K562 (cell line): ENCODE data around the gene LRRC51. TPM values are rescaled to one million over a fixed set of nuclear protein-coding genes. Genes with fewer than 3 reads are reported as not detected.
A peak's percentile ranks its signal among the peaks of the same experiment; 100 is the strongest.

ENCODE experiments used
- ATAC-seq: fragments of 200-7000 bp; cut with Tn5 transposase; 3 replicates; pipeline ENCODE4 v1.9.1; 2020; ENCODE audit warnings: moderate library complexity
- BruUV-seq: library from RNA; stranded (reverse); fragments of 400-500 nt; replicated peaks from 2 replicates; lab custom pipeline; 2021; lab: Mats Ljungman, UMichigan
- CTCF ChIA-PET: fragments of 300-600 bp; formaldehyde crosslinking; extraction: SDS; loops from one replicate; lab custom pipeline; 2021; ENCODE audit warnings: low intra/inter-chr PET ratio; lab: Yijun Ruan, JAX
- POLR2A ChIA-PET: fragments of 300-600, 350-650 bp; sonication (Branson Sonifier 250); formaldehyde crosslinking; extraction: SDS; loops from one replicate; lab custom pipeline; 2021; ENCODE audit warnings: antibody characterized with exemption, inconsistent platforms; lab: Yijun Ruan, JAX
- DNase-seq, 4 experiments: peaks; one replicate each; pipeline versions ENCODE4 v3.0.0 to v3.0.0-alpha.2; 2011 to 2018; ENCODE audit warnings: low spot score in 3 of 4, mixed read lengths in 3 of 4; ENCODE audit errors: extremely low read depth in 1 of 4
- FAIRE-seq: peaks from 2 replicates; lab custom pipeline; 2011; peaks lifted over from hg19 to GRCh38; lab: Jason Lieb, UNC
- H2AFZ ChIP-seq: 2 replicates; pipeline ENCODE4 v1.6.0; 2011; ENCODE audit warnings: low read depth, low read length, control low read depth, inconsistent platforms
- H3K27ac ChIP-seq: fragments of 200-600 bp; 3 replicates; pipeline ENCODE4 v1.8.0; 2011; ENCODE audit warnings: low read depth, mild to moderate bottlenecking, control low read depth, inconsistent platforms, low read length, moderate library complexity, mixed read lengths; ENCODE audit errors: extremely low read depth
- H3K27me3 ChIP-seq, 2 experiments: fragments of 300-600 bp in 1 of 2; 2 replicates in 1 of 2; 3 replicates in 1 of 2; pipeline versions ENCODE4 v1.6.0 to v1.8.0; 2011; ENCODE audit warnings: inconsistent platforms in 2 of 2, low read length in 2 of 2, mild to moderate bottlenecking in 1 of 2, mixed read lengths in 1 of 2, moderate library complexity in 1 of 2; ENCODE audit not compliant: control insufficient read depth in 2 of 2, insufficient read depth in 2 of 2
- H3K36me3 ChIP-seq: fragments of 300-600 bp; 3 replicates; pipeline ENCODE4 v1.8.0; 2011; ENCODE audit warnings: mild to moderate bottlenecking, low read length, inconsistent platforms; ENCODE audit not compliant: control insufficient read depth, insufficient read depth
- H3K4me1 ChIP-seq, 2 experiments: fragments of 200-600 bp in 1 of 2; replicated peaks in 1 of 2; 2 replicates in 1 of 2; 3 replicates in 1 of 2; pipeline versions ENCODE4 v1.5.1 to v1.8.0; 2011; ENCODE audit warnings: inconsistent platforms in 2 of 2, low read length in 2 of 2, mild to moderate bottlenecking in 1 of 2, mixed read lengths in 1 of 2, moderate library complexity in 1 of 2; ENCODE audit not compliant: control insufficient read depth in 2 of 2, insufficient read depth in 2 of 2
- H3K4me2 ChIP-seq: 2 replicates; pipeline ENCODE4 v1.6.1; 2011; ENCODE audit warnings: low read length, control low read depth, inconsistent platforms, mixed read lengths; ENCODE audit not compliant: insufficient read depth
- H3K4me3 ChIP-seq: fragments of 200-600 bp; sonication (generic), shearing (Covaris generic); 2 replicates; pipeline ENCODE4 v1.5.1; 2016; ENCODE audit warnings: control low read depth, inconsistent platforms
- H3K79me2 ChIP-seq: fragments of 200-600 bp; 3 replicates; pipeline ENCODE4 v1.8.0; 2011; ENCODE audit warnings: low read length, inconsistent platforms; ENCODE audit not compliant: control insufficient read depth, insufficient read depth
- H3K9ac ChIP-seq, 2 experiments: 2 replicates each; pipeline versions ENCODE4 v1.6.0 to v1.6.1; 2011; ENCODE audit warnings: low read depth in 2 of 2, low read length in 2 of 2, control low read depth in 1 of 2, inconsistent platforms in 1 of 2, mild to moderate bottlenecking in 1 of 2, mixed read lengths in 1 of 2; ENCODE audit not compliant: insufficient read depth in 1 of 2
- H3K9me1 ChIP-seq: one replicate; pipeline ENCODE4 v1.6.0; 2011; ENCODE audit warnings: inconsistent platforms, mild to moderate bottlenecking, low read length, moderate library complexity; ENCODE audit not compliant: control insufficient read depth, insufficient read depth
- H3K9me3 ChIP-seq: replicated peaks from 2 replicates; pipeline ENCODE4 v1.5.1; 2011; ENCODE audit warnings: low read depth, low read length, inconsistent platforms; ENCODE audit not compliant: control insufficient read depth, insufficient read depth
- H4K20me1 ChIP-seq: replicated peaks from 2 replicates; pipeline ENCODE4 v1.6.1; 2011; ENCODE audit warnings: low read length, inconsistent platforms, mixed read lengths; ENCODE audit not compliant: control insufficient read depth, insufficient read depth
- FOXA1 ChIP-seq: fragments of 450-650 bp; IDR thresholded peaks from 2 replicates; pipeline ENCODE4 v1.6.1; 2016; ENCODE audit warnings: mild to moderate bottlenecking, borderline replicate concordance
- PREB ChIP-seq: sonication (generic); formaldehyde crosslinking; IDR thresholded peaks from 2 replicates; pipeline ENCODE4 v1.8.1; 2023; ENCODE audit warnings: mild to moderate bottlenecking, missing genetic modification reagents
- THAP12 ChIP-seq: fragments of 250-450 bp; sonication (Bioruptor Pico); IDR thresholded peaks from 2 replicates; pipeline ENCODE4 v1.9.0; 2021; ENCODE audit warnings: mild to moderate bottlenecking, inconsistent platforms
- WGBS: fragments of 100-300 bp; shearing (Covaris generic); methylation state at CpG from one replicate; pipeline ENCODE4 v1.1.6; 2016; ENCODE audit warnings: low coverage, mixed read lengths; ENCODE audit not compliant: insufficient coverage; ENCODE audit errors: missing lambda C conversion rate; 5-methylcytosine and 5-hydroxymethylcytosine counted together
- in situ Hi-C: fragments of 300-500 bp; cut with MboI; formaldehyde crosslinking; loops from 4 replicates; pipeline ENCODE4 v1.15.0; 2018; ENCODE audit warnings: inconsistent platforms, mixed read lengths
- intact Hi-C: fragments of 100-400 bp; cut with micrococcal nuclease; formaldehyde crosslinking; loops from 2 replicates; pipeline ENCODE4 v1.14.2; 2022
- polyA plus RNA-seq, 8 experiments: library from polyadenylated mRNA; depleted of rRNA in 4 of 8; stranded (reverse) in 5 of 8; unstranded in 3 of 8; fragments of >200 nt; fragmentation: Nextera tagmentation in 2 of 8; fragmentation: Illumina TruSeq in 1 of 8; extraction: Ambion mirVana in 2 of 8; extraction: Trizol in 1 of 8; gene quantifications; 2 replicates each; pipeline versions ENCODE4 v1.2.1 to v1.2.3, GENCODE V29; 2011 to 2014; ENCODE audit warnings: inconsistent platforms in 1 of 8, missing spikeins in 1 of 8
- total RNA-seq, 7 experiments: library from RNA; depleted of rRNA in 6 of 7; stranded (reverse); fragments of >200 nt in 6 of 7; fragmentation: Illumina TruSeq in 2 of 7; extraction: Trizol in 2 of 7; gene quantifications; 2 replicates each; pipeline versions ENCODE4 v1.2.1 to v1.2.3, GENCODE V29; 2011 to 2021; ENCODE audit warnings: low replicate concordance in 1 of 7

LRRC51 gene
- total and polyA plus RNA-seq, 9 of the 15 experiments (the other 6 are each of a cell fraction or from before 2014, with no cell fraction given) = 4.7 to 10.6 (median 5.6) TPM

GRCh38 chr11:72038491-72038890, 42.2 kb upstream of the LRRC51 start:
- no peak overlapping the region for H3K27ac ChIP-seq
- no peak overlapping the region for H2AFZ ChIP-seq
- no TSS peak for BruUV-seq
- H3K9ac ChIP-seq = no peak overlapping the region
- peak in 2 of 4 experiments; percentile 35 to 38 for DNase-seq
- 0% methylated on average over 1 of the region's 2 CpGs for WGBS
- CTCF ChIA-PET = no interaction called here
- H3K36me3 ChIP-seq = peaks cover 24% of the 10 kb centered on the region
- H3K79me2 ChIP-seq = peaks cover 66% of the 10 kb centered on the region
- intact Hi-C loops = no loop called here
- POLR2A ChIA-PET = no interaction called here
- no peak for FAIRE-seq
- no peak for ATAC-seq
- no peaks in the 10 kb centered on the region for H3K27me3 ChIP-seq
- TF ChIP-seq THAP12 (CRISPR knock-in tag) (no peak), FOXA1 (no peak), PREB (CRISPR knock-in tag) (no peak)
- TF ChIP-seq, all 486 proteins: peak for 0
- no peak overlapping the region for H3K4me3 ChIP-seq
- peaks cover 3% of the 10 kb centered on the region for H3K9me1 ChIP-seq
- H3K9me3 ChIP-seq = no peaks in the 10 kb centered on the region
- in situ Hi-C loops = no loop called here
- peaks cover 26 to 30% of the 10 kb centered on the region in 2 experiments for H3K4me1 ChIP-seq
- H3K4me2 ChIP-seq = no peak overlapping the region
- 0 out of 2 replicates have a peak, but pooled peaks cover 10% of the 10 kb centered on the region for H4K20me1 ChIP-seq
